Calu3 (cell line): ENCODE measurements around the gene SERPINB8. TPM values are rescaled to one million over a fixed set of nuclear protein-coding genes. Genes with fewer than 3 reads are reported as not detected.

Source experiments
- BruUV-seq: library from RNA; stranded (reverse); fragments of 400-500 nt; replicated peaks from 2 replicates; lab custom pipeline; 2021; lab: Mats Ljungman, UMichigan
- CTCF ChIA-PET: fragments of 300-600 bp; sonication (Branson Sonifier 250); formaldehyde crosslinking; loops from one replicate; lab custom pipeline; 2022; ENCODE audit warnings: antibody characterized with exemption; lab: Charles Lee
- DNase-seq: peaks from one replicate; pipeline ENCODE4 v3.0.0; 2022
- H3K27ac Mint-ChIP-seq: one replicate; pipeline ENCODE4 v1.8.0; 2022; ENCODE audit warnings: mixed read lengths; ENCODE audit not compliant: unreplicated experiment
- H3K27me3 Mint-ChIP-seq: one replicate; pipeline ENCODE4 v1.8.0; 2022; ENCODE audit warnings: mixed read lengths; ENCODE audit not compliant: unreplicated experiment
- H3K36me3 Mint-ChIP-seq: one replicate; pipeline ENCODE4 v1.8.0; 2022; ENCODE audit warnings: mild to moderate bottlenecking, moderate library complexity, mixed read lengths; ENCODE audit not compliant: insufficient read depth, unreplicated experiment
- H3K4me1 Mint-ChIP-seq: one replicate; pipeline ENCODE4 v1.8.0; 2022; ENCODE audit warnings: mild to moderate bottlenecking, low read depth, mixed read lengths; ENCODE audit not compliant: unreplicated experiment
- H3K4me3 Mint-ChIP-seq: one replicate; pipeline ENCODE4 v1.8.0; 2022; ENCODE audit warnings: mild to moderate bottlenecking, low read depth, moderate library complexity, mixed read lengths; ENCODE audit not compliant: unreplicated experiment
- H3K9me3 Mint-ChIP-seq: one replicate; pipeline ENCODE4 v1.8.0; 2022; ENCODE audit warnings: low read depth, mixed read lengths; ENCODE audit not compliant: unreplicated experiment
- CTCF ChIP-seq: fragments of 200-600 bp; IDR thresholded peaks from one replicate; pipeline ENCODE4 v1.8.0; 2022; ENCODE audit warnings: antibody characterized with exemption; ENCODE audit not compliant: unreplicated experiment
- intact Hi-C: fragments of 100-400 bp; cut with micrococcal nuclease; formaldehyde crosslinking; loops from one replicate; pipeline ENCODE4 v1.10.0; 2022; ENCODE audit not compliant: unreplicated experiment
- total RNA-seq: library from RNA; stranded (reverse); gene quantifications from 2 replicates; pipeline ENCODE4 v1.2.3, GENCODE V29; 2022

The SERPINB8 gene
- total RNA-seq, 1 experiment from 2014 or later: 30.9 TPM

DNA sequence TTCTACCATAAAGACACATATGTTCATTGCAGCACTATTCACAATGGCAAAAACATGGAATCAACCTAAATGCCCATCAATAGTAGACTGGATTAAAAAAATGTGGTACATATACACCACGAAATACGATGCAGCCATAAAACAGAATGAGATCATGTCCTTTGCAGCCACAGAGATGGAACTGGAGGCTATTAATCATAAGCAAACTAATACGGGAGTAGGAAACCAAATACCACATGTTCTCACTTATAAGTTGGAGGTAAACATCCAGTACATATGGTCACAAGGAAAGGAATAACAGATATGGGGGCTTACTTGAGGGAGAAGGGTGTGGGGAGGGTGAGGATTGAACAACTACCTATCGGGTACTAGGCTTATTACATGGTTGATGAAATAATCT, 13.1 kb upstream of the SERPINB8 start:
- no peak for DNase-seq
- Mint-ChIP-seq H3K4me3 (no peak overlapping the region), H3K9me3 (no peaks in the 10 kb centered on the region), H3K36me3 (no peaks in the 10 kb centered on the region), H3K4me1 (no peaks in the 10 kb centered on the region), H3K27ac (no peak overlapping the region), H3K27me3 (no peaks in the 10 kb centered on the region)
- CTCF ChIA-PET: no interaction called here
- BruUV-seq: no TSS peak
- intact Hi-C loops: no loop called here
- no peak for TF ChIP-seq CTCF

- BruUV-seq: no TSS peak
- peaks cover 8% of the 10 kb centered on the region for H3K4me1 Mint-ChIP-seq
- H3K27ac Mint-ChIP-seq: no peak overlapping the region
- no peak for DNase-seq
- intact Hi-C loops: no loop called here
- no peaks in the 10 kb centered on the region for H3K9me3 Mint-ChIP-seq
- no peaks in the 10 kb centered on the region for H3K36me3 Mint-ChIP-seq
- H3K4me3 Mint-ChIP-seq: no peak overlapping the region
- H3K27me3 Mint-ChIP-seq: no peaks in the 10 kb centered on the region
- TF ChIP-seq CTCF: no peak
- CTCF ChIA-PET: no interaction called here
Observed at GRCh38 chr18:63960891-63961290, 9.0 kb upstream of the SERPINB8 start.

GRCh38 chr18:63961435-63961980, 8.4 kb upstream of the SERPINB8 start:
- no peak overlapping the region for H3K4me3 Mint-ChIP-seq
- no peaks in the 10 kb centered on the region for H3K9me3 Mint-ChIP-seq
- no peaks in the 10 kb centered on the region for H3K36me3 Mint-ChIP-seq
- no peak for TF ChIP-seq CTCF
- H3K4me1 Mint-ChIP-seq: peaks cover 8% of the 10 kb centered on the region
- DNase-seq: no peak
- no peak overlapping the region for H3K27ac Mint-ChIP-seq
- no TSS peak for BruUV-seq
- intact Hi-C loops: no loop called here
- CTCF ChIA-PET: no interaction called here
- no peaks in the 10 kb centered on the region for H3K27me3 Mint-ChIP-seq

- DNase-seq: no peak
- TF ChIP-seq CTCF: no peak
- Mint-ChIP-seq H3K27me3 (no peaks in the 10 kb centered on the region), H3K36me3 (no peaks in the 10 kb centered on the region), H3K27ac (no peak overlapping the region), H3K4me3 (no peak overlapping the region), H3K4me1 (peaks cover 8% of the 10 kb centered on the region), H3K9me3 (no peaks in the 10 kb centered on the region)
- intact Hi-C loops: no loop called here
- BruUV-seq: no TSS peak
- CTCF ChIA-PET: no interaction called here
Observed at GRCh38 chr18:63962137-63962536, 7.7 kb upstream of the SERPINB8 start.
